ENCODE measurements around the gene SEL1L.

Gene SEL1L

DNA sequence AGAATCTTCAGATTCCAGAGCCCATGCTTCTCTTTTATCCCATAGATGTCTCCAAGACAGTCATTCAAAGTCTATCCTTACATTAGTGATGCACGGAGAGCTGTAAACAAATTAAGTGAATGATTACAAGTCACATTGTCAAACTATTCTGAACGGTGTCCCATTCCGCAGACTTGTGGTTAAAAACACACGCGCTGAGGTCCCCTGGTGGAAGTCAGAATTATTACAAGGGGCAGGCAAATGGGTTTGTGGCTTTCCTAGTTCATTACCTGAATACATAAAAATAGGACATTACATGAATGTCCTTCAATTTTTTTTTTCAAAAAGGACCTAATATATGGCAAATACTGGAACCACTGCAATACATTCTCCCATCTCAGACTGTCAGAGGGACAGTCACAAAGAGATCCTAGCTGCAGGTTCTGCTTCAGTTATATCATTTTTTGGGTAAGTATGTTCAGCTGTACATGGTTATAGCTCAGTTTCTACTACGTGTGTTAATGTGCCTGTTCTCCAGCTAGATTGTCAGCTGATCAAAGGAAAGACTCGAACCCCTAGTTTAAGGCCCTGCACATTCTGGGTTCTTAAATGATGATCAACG, 80.4 kb downstream of the SEL1L start:
- H3K4me3 ChIP-seq: peak overlapping the region; percentile 17

DNA sequence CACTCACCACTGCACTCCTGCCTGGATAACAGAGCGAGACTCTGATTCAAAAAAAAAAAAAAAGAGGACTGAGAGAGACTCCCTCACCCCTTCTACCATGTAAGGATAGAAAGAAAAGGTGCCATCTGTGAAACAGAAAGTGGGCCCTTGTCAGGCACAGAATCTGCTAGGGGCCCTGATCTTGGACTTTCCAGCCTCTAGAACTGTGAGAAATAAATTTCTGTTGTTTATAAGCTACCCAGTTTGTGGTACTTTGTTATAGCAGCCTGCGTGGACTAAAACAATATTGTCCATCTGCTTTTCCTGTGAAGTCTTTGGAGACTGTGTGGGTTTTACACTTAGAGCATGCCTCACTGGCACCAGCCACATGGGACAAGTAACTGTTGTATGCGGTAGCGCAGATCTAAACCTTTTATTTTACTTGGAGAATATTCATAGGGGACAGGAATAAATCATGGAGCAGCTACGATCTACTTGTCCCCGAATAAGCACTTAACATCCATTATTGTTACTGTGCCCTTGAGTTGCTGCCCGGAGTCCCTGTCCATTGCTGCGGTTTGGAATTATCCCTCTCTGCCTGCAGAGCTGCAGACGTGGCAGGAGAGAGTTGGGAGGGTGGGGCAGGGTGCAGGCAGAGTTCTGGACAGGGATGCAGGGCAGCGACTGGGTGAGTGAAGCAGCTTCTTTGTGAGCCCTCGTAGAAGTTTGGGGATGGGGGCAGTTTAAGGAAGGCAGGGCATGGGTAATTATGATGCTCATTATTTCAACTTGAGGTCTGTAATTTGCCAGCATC, 81.1 kb downstream of the SEL1L start:
- TF ChIP-seq, protein P1, sequence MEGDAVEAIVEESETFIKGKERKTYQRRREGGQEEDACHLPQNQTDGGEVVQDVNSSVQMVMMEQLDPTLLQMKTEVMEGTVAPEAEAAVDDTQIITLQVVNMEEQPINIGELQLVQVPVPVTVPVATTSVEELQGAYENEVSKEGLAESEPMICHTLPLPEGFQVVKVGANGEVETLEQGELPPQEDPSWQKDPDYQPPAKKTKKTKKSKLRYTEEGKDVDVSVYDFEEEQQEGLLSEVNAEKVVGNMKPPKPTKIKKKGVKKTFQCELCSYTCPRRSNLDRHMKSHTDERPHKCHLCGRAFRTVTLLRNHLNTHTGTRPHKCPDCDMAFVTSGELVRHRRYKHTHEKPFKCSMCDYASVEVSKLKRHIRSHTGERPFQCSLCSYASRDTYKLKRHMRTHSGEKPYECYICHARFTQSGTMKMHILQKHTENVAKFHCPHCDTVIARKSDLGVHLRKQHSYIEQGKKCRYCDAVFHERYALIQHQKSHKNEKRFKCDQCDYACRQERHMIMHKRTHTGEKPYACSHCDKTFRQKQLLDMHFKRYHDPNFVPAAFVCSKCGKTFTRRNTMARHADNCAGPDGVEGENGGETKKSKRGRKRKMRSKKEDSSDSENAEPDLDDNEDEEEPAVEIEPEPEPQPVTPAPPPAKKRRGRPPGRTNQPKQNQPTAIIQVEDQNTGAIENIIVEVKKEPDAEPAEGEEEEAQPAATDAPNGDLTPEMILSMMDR (IDR thresholded peaks at IDR 0.05): no peak
- no peak for DNase-seq (ENCODE audit: low spot score)
- Histone ChIP-seq H3K4me3 (peak overlapping the region; percentile 17), H3K27ac (peak overlapping the region in 1 of 2 donors; percentile 3)

More for the DNA sequence above, 80.4 kb downstream of the SEL1L start:
- no peak for DNase-seq (ENCODE audit: low spot score)
- TF ChIP-seq, protein P1 (IDR thresholded peaks at IDR 0.05): peak; percentile 74
- H3K27ac ChIP-seq: peak overlapping the region in 1 of 2 donors; percentile 3

DNA sequence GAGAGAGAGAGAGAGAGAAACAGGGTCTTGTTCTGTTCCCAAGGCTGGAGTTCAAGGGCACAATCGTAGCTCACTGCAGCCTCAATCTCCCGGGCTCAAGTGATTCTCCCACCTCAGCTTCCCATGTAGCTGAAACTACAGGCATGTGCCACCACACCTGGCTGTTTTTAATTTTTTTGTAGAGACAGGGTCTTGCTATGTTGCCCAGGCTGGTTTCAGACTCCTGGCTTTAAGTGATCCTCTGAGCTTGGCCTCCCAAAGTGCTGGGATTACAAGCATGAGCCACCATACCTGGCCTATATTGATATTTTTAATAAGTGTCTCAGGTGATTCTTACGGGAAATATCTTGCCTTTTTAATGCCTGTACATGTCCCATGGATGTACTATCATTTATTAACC, 82.7 kb downstream of the SEL1L start:
- TF ChIP-seq, protein P1 (IDR thresholded peaks at IDR 0.05): no peak
- no peak overlapping the region for H3K4me3 ChIP-seq

DNA sequence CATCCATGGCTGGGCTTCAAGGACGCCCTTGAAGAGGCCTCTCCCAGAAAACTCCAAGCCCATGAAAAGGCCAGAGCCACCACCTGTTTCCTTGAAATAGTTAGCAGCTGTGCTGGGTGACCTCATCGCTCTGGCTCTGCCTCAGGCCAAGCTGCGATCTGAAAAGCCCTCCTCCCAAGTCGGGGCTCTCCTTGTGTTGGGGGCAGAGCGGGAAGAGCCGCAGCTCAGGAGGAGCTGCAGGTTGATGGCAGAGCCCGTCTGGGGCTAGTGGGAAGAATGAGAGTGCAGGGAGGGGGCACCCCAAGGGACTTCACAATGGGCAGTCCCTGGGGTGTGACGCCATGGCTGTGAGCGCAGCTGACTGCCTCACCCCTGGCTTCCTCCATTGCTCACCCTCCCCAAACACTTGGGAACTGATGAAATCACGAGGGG, 83.5 kb downstream of the SEL1L start:
- TF ChIP-seq, protein P1 (IDR thresholded peaks at IDR 0.05): no peak
- no peak for DNase-seq (ENCODE audit: low spot score)
- Histone ChIP-seq H3K27ac (peak overlapping the region in 1 of 2 donors; percentile 38), H3K4me3 (no peak overlapping the region)

More for the DNA sequence above, 82.7 kb downstream of the SEL1L start:
- DNase-seq (ENCODE audit: low spot score): no peak
- H3K27ac ChIP-seq: no peak overlapping the region

DNA sequence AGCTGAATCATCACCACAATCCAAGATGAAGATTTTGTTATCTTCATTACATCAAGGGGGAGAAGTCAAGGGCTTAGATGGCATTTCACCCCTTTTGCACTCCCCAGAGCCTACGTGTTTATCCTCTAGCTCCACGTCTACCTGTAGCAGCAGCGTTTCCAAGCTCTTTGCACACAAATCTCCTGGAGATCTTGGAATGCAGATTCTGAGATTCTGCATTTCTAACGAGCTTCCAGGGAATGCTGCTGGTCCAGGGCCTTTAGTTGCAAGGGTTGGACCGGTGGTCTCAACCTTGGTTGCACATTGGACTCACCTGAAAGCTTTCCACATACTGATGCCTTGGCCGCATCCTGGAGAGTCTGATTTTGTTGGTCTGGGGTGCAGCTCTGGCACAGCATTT, 84.1 kb downstream of the SEL1L start:
- H3K27ac ChIP-seq: peak overlapping the region in 1 of 2 donors; percentile 38
- TF ChIP-seq, protein P1 (IDR thresholded peaks at IDR 0.05): no peak
- no peak overlapping the region for H3K4me3 ChIP-seq
- DNase-seq (ENCODE audit: low spot score): no peak

GRCh38 chr14:81449114-81449513, 84.5 kb downstream of the SEL1L start:
- DNase-seq (ENCODE audit: low spot score): no peak
- TF ChIP-seq, protein P1 (IDR thresholded peaks at IDR 0.05): no peak
- peak overlapping the region in 1 of 2 donors; percentile 51 for H3K27ac ChIP-seq
- no peak overlapping the region for H3K4me3 ChIP-seq

Measured in coronary artery (tissue), 2 donors.